CD4-positive, alpha-beta memory T cell (primary cell): ENCODE data around the gene RCOR1. TPM values are rescaled to one million over a fixed set of nuclear protein-coding genes. Genes with fewer than 3 reads are reported as not detected.

Source experiments
- CTCF ChIA-PET: fragments of 350-600 bp; sonication (Branson Sonifier 250); formaldehyde crosslinking; loops from one replicate; lab custom pipeline; 2021; ENCODE audit warnings: inconsistent platforms; ENCODE audit not compliant: partially characterized antibody; lab: Charles Lee
- POLR2A ChIA-PET: fragments of 350-600 bp; sonication (Branson Sonifier 250); formaldehyde crosslinking; loops from one replicate; lab custom pipeline; 2021; ENCODE audit not compliant: partially characterized antibody; lab: Charles Lee
- DNase-seq, 5 donors: peaks; one replicate each; pipeline versions ENCODE4 v3.0.0 to v3.0.0-alpha.2; 2020 to 2022; ENCODE audit warnings: mixed read lengths in 1 of 5
- H3K27ac ChIP-seq: one replicate; pipeline ENCODE4 v1.7.0; 2013; ENCODE audit warnings: low read depth, low read length
- H3K27me3 ChIP-seq: 2 replicates; pipeline ENCODE4 v1.7.0; 2013; ENCODE audit warnings: mild to moderate bottlenecking, low read length, moderate library complexity; ENCODE audit not compliant: insufficient read depth
- H3K36me3 ChIP-seq: 2 replicates; pipeline ENCODE4 v1.7.0; 2013; ENCODE audit warnings: mild to moderate bottlenecking, low read length, moderate library complexity; ENCODE audit not compliant: insufficient read depth
- H3K4me1 ChIP-seq: 2 replicates; pipeline ENCODE4 v1.7.0; 2013; ENCODE audit warnings: mild to moderate bottlenecking, low read length, moderate library complexity; ENCODE audit not compliant: insufficient read depth
- H3K4me3 ChIP-seq, 2 donors: one replicate each; pipeline ENCODE4 v1.7.0; 2013; ENCODE audit warnings: low read length in 2 of 2, mild to moderate bottlenecking in 1 of 2
- H3K9me3 ChIP-seq, 2 donors: one replicate each; pipeline ENCODE4 v1.7.0; 2013; ENCODE audit warnings: low read length in 2 of 2, control low read depth in 1 of 2; ENCODE audit not compliant: control insufficient read depth in 1 of 2
- H3K27ac Mint-ChIP-seq, 7 donors: one replicate each; pipeline ENCODE4 v1.8.0; 2020 to 2021; ENCODE audit warnings: mixed read lengths in 7 of 7, mild to moderate bottlenecking in 6 of 7, inconsistent platforms in 3 of 7, moderate library complexity in 3 of 7
- H3K27me3 Mint-ChIP-seq, 2 donors: one replicate each; pipeline ENCODE4 v1.8.0; 2020 to 2021; ENCODE audit warnings: mixed read lengths in 2 of 2
- H3K36me3 Mint-ChIP-seq, 2 donors: one replicate each; pipeline ENCODE4 v1.8.0; 2020 to 2021; ENCODE audit warnings: mixed read lengths in 2 of 2, inconsistent platforms in 1 of 2, mild to moderate bottlenecking in 1 of 2
- H3K4me1 Mint-ChIP-seq, 4 donors: one replicate each; pipeline ENCODE4 v1.8.0; 2020 to 2021; ENCODE audit warnings: mixed read lengths in 4 of 4, mild to moderate bottlenecking in 1 of 4
- H3K4me3 Mint-ChIP-seq, 8 donors: one replicate each; pipeline ENCODE4 v1.8.0; 2020 to 2021; ENCODE audit warnings: mixed read lengths in 8 of 8, mild to moderate bottlenecking in 7 of 8, moderate library complexity in 6 of 8, inconsistent platforms in 3 of 8
- H3K9me3 Mint-ChIP-seq, 8 donors: one replicate each; pipeline ENCODE4 v1.8.0; 2020 to 2021; ENCODE audit warnings: mixed read lengths in 8 of 8, mild to moderate bottlenecking in 5 of 8, inconsistent platforms in 3 of 8, moderate library complexity in 1 of 8
- intact Hi-C: fragments of 100-400 bp; cut with micrococcal nuclease; formaldehyde crosslinking; loops from one replicate; pipeline ENCODE4 v1.15.1; 2023
- polyA plus RNA-seq, 2 donors: library from polyadenylated mRNA; unstranded; fragments of 300-500 nt; fragmentation: Illumina TruSeq; gene quantifications; one replicate each; pipeline ENCODE4 v1.2.3, GENCODE V29; 2021
- total RNA-seq, 2 experiments: library from RNA; stranded (reverse); gene quantifications; one replicate each; pipeline ENCODE4 v1.2.3, GENCODE V29; 2021

Gene RCOR1
- total and polyA plus RNA-seq, 4 experiments from 2014 or later = 0.09 to 21.5 (median 10.2) TPM

DNA sequence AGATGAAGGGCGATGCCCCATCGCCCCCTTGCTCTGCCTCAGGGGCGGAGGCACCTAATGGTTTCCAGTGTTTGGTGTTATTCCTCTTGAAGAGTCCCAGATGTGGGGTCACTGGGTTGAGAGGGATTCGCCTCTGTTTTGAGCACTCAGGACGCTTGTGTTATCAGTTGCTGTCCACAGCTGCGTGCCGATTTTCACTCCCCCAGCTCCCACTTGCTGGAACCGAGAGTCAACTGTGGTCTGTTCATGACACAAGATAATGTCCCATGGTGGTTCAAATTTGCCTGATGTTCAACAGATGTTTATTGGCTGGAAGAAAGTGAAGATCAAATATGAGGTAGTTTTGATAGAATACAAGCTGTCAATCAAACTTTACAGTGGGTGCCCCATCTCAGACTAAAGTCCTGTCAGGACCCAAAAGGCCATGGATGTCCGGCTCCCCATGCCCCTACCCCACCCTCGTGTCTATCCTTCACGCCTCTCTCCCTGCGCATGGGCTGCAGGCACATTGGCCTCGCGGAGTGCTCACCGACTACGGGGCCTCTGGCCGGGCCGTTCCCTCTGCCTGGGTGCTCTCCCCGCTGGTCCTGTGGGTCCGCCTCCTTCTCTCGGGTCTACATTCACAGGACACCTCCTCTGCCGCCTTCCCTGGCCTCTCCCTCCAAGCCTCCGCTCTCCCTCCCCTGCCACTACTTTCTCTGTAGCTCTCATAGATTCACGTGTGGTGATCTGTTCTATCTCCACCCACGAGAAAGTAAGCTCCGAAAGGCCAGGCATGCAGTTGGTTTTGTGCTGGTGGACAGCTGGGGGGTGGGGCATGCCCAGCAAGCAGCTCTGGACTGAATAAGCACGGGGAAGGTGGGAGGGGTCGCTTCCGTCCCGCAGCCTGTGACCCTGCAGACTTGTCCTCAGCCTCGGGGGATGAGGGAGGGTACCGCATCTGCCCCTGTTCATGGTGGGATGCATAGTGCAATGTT, 178.0 kb downstream of the RCOR1 start:
- H3K9me3 Mint-ChIP-seq = peaks cover 0 to 3% (median 0%) of the 10 kb centered on the region in 8 donors
- no peaks in the 10 kb centered on the region for H3K36me3 ChIP-seq
- peaks cover 7 to 21% (median 10%) of the 10 kb centered on the region in 4 donors for H3K4me1 Mint-ChIP-seq
- ChIA-PET POLR2A (no interaction called here), CTCF (no interaction called here)
- peaks cover 0 to 3% of the 10 kb centered on the region in 2 donors for H3K27me3 Mint-ChIP-seq
- no peaks in the 10 kb centered on the region for H3K27me3 ChIP-seq
- H3K4me3 ChIP-seq = no peak overlapping the region
- H3K4me3 Mint-ChIP-seq = no peak overlapping the region
- no peaks in the 10 kb centered on the region for H3K36me3 Mint-ChIP-seq
- intact Hi-C loops = loop anchor here (10.0 kb wide), 1 partner anchor 284 kb away; the partner anchor contains the start of gene CDC42BPB
- no peak overlapping the region for H3K27ac ChIP-seq
- peaks cover 12% of the 10 kb centered on the region for H3K4me1 ChIP-seq
- no peaks in the 10 kb centered on the region for H3K9me3 ChIP-seq
- peak overlapping the region in 1 of 7 donors; percentile 36 for H3K27ac Mint-ChIP-seq
- DNase-seq = peak in 1 of 5 donors; percentile 16

DNA sequence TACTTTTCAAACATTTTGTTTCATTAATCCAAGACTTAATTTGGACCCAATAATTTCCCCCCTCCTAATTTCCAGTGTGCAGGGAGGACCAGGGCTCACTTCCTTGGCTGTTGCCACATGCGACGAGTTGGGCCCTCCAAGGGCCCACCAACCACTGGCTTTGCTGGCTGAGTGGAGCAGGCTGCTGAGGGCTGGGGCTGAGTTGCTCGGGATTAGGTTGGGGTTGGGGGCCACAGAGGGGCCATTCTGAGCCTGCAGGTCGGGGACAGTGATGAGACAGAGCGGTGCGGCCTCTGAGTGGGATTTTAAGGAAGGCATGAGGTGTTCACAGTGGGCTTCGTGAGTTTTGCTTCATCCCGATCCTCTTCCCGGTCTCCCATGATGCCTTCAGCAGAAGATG, 178.7 kb downstream of the RCOR1 start:
- H3K4me3 Mint-ChIP-seq = no peak overlapping the region
- DNase-seq = peak in 1 of 5 donors; percentile 26
- intact Hi-C loops = loop anchor here (10.0 kb wide), 1 partner anchor 284 kb away; the partner anchor contains the start of gene CDC42BPB
- no peaks in the 10 kb centered on the region for H3K36me3 Mint-ChIP-seq
- Histone ChIP-seq H3K27ac (no peak overlapping the region), H3K4me3 (no peak overlapping the region), H3K36me3 (no peaks in the 10 kb centered on the region), H3K4me1 (peaks cover 19% of the 10 kb centered on the region), H3K27me3 (no peaks in the 10 kb centered on the region), H3K9me3 (no peaks in the 10 kb centered on the region)
- ChIA-PET POLR2A (no interaction called here), CTCF (no interaction called here)
- H3K4me1 Mint-ChIP-seq = peaks cover 9 to 28% (median 15%) of the 10 kb centered on the region in 4 donors
- H3K27ac Mint-ChIP-seq = no peak overlapping the region
- peaks cover 0 to 3% (median 0%) of the 10 kb centered on the region in 8 donors for H3K9me3 Mint-ChIP-seq
- H3K27me3 Mint-ChIP-seq = peaks cover 0 to 3% of the 10 kb centered on the region in 2 donors

GRCh38 chr14:102772781-102773570, 180.5 kb downstream of the RCOR1 start:
- H3K36me3 Mint-ChIP-seq = peaks cover 0 to 2% of the 10 kb centered on the region in 2 donors
- Histone ChIP-seq H3K9me3 (no peaks in the 10 kb centered on the region), H3K36me3 (no peaks in the 10 kb centered on the region), H3K4me1 (peaks cover 26% of the 10 kb centered on the region), H3K27me3 (no peaks in the 10 kb centered on the region), H3K4me3 (no peak overlapping the region), H3K27ac (no peak overlapping the region)
- DNase-seq = peak in 1 of 5 donors; percentile 21
- H3K4me3 Mint-ChIP-seq = no peak overlapping the region
- peaks cover 0 to 3% of the 10 kb centered on the region in 2 donors for H3K27me3 Mint-ChIP-seq
- peaks cover 11 to 35% (median 18%) of the 10 kb centered on the region in 4 donors for H3K4me1 Mint-ChIP-seq
- H3K27ac Mint-ChIP-seq = peak overlapping the region in 6 of 7 donors; percentile 23 to 87 (median 54)
- POLR2A ChIA-PET = no interaction called here
- CTCF ChIA-PET = interaction anchor here (1.0 to 3.2 kb wide), 6 partner anchors 11 to 271 kb away, joined by 3 to 15 read pairs (median 4); no protein-coding TSS in a partner anchor
- peaks cover 0 to 3% (median 0%) of the 10 kb centered on the region in 8 donors for H3K9me3 Mint-ChIP-seq
- intact Hi-C loops = loop anchor here (10.0 kb wide), 1 partner anchor 282 kb away; the partner anchor contains the start of gene CDC42BPB

DNA sequence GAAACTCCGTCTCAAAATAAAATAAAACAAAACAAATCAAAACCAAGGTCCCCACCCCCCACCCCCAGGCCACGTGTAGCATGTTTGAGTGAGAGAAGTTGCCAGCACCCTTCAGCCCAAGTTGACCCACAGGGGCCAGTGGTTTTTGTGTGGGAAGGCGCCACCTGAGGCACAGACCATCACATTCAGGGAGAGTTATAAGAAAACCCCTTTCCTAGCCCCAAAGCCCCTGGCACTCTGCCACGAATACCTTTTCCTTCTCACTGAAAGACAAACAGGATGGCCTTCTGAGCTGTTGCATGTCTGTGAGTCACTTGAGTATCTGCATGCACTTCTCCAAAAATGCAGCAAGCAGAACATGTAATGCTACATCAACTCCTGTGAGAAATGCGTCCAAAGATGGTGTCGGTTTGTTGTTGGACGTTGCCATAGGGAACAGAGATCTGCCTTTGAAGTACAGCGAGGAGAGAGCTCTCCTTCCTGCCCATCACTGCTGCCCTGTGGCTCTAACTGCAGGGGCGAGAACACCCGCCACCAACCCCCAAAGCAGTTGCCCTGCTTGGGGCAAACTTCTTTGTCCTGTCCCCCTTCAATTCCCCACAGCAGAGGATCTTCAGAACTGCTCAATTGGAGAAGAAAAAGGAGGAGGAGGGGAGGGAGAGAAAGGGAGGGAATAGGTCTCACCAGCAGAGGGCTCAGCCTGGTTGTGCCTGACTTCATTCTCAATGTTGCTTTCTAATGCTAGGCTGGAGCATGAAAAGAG, 182.1 kb downstream of the RCOR1 start:
- H3K27me3 Mint-ChIP-seq = peaks cover 0 to 3% of the 10 kb centered on the region in 2 donors
- CTCF ChIA-PET = interaction anchor here (0.7 to 3.2 kb wide), 21 partner anchors 9 to 269 kb away, joined by 3 to 15 read pairs (median 4); no protein-coding TSS in a partner anchor
- Histone ChIP-seq H3K27me3 (no peaks in the 10 kb centered on the region), H3K9me3 (no peaks in the 10 kb centered on the region), H3K4me1 (peaks cover 35% of the 10 kb centered on the region), H3K27ac (peak overlapping the region; percentile 64), H3K4me3 (no peak overlapping the region), H3K36me3 (no peaks in the 10 kb centered on the region)
- peaks cover 0 to 6% (median 0%) of the 10 kb centered on the region in 8 donors for H3K9me3 Mint-ChIP-seq
- POLR2A ChIA-PET = interaction anchor here (0.6 to 1.0 kb wide), 3 partner anchors 32 to 138 kb away, joined by 3 read pairs; no protein-coding TSS in a partner anchor
- peaks cover 0 to 14% of the 10 kb centered on the region in 2 donors for H3K36me3 Mint-ChIP-seq
- peak overlapping the region; percentile 92 to 98 (median 96) for H3K27ac Mint-ChIP-seq
- intact Hi-C loops = loop anchor here (1.0 to 10.0 kb wide), 4 partner anchors 32 to 280 kb away; partner anchors contain the start of genes CDC42BPB and RCOR1
- peak; percentile 77 to 92 (median 82) for DNase-seq
- peaks cover 22 to 49% (median 31%) of the 10 kb centered on the region in 4 donors for H3K4me1 Mint-ChIP-seq
- peak overlapping the region; percentile 28 to 82 (median 69) for H3K4me3 Mint-ChIP-seq

GRCh38 chr14:102775855-102776760, 183.7 kb downstream of the RCOR1 start:
- H3K4me1 ChIP-seq = peaks cover 51% of the 10 kb centered on the region
- no peaks in the 10 kb centered on the region for H3K9me3 ChIP-seq
- POLR2A ChIA-PET = interaction anchor here (0.7 to 0.9 kb wide), 2 partner anchors 55 to 128 kb away, joined by 3 read pairs; no protein-coding TSS in a partner anchor
- peaks cover 35 to 65% (median 45%) of the 10 kb centered on the region in 4 donors for H3K4me1 Mint-ChIP-seq
- H3K4me3 Mint-ChIP-seq = peak overlapping the region; percentile 72 to 94 (median 82)
- intact Hi-C loops = loop anchor here (1.0 to 10.0 kb wide), 5 partner anchors 31 to 689 kb away; partner anchors contain the start of genes CDC42BPB, HSP90AA1 and RCOR1
- no peak for DNase-seq
- peaks cover 0 to 3% of the 10 kb centered on the region in 2 donors for H3K27me3 Mint-ChIP-seq
- H3K4me3 ChIP-seq = peak overlapping the region in 1 of 2 donors; percentile 33
- H3K27ac ChIP-seq = peak overlapping the region; percentile 74
- no peaks in the 10 kb centered on the region for H3K36me3 ChIP-seq
- H3K9me3 Mint-ChIP-seq = peaks cover 0 to 8% (median 0%) of the 10 kb centered on the region in 8 donors
- peaks cover 4 to 17% of the 10 kb centered on the region in 2 donors for H3K36me3 Mint-ChIP-seq
- no peaks in the 10 kb centered on the region for H3K27me3 ChIP-seq
- peak overlapping the region; percentile 92 to 98 (median 96) for H3K27ac Mint-ChIP-seq
- CTCF ChIA-PET = interaction anchor here (1.2 to 1.7 kb wide), 4 partner anchors 42 to 120 kb away, joined by 4 to 10 read pairs (median 4); no protein-coding TSS in a partner anchor
